SH-SY5Y (cell line): Measurements from ENCODE around the gene DPYSL4.

ENCODE experiments used
- GATA2 ChIP-seq: IDR thresholded peaks from 2 replicates; pipeline ENCODE4 v1.6.1; 2011; ENCODE audit warnings: mild to moderate bottlenecking, low read depth, low read length
- GATA3 ChIP-seq: IDR thresholded peaks from 2 replicates; pipeline ENCODE4 v1.6.1; 2011; ENCODE audit warnings: low read depth, mild to moderate bottlenecking, low read length, moderate library complexity

DNA sequence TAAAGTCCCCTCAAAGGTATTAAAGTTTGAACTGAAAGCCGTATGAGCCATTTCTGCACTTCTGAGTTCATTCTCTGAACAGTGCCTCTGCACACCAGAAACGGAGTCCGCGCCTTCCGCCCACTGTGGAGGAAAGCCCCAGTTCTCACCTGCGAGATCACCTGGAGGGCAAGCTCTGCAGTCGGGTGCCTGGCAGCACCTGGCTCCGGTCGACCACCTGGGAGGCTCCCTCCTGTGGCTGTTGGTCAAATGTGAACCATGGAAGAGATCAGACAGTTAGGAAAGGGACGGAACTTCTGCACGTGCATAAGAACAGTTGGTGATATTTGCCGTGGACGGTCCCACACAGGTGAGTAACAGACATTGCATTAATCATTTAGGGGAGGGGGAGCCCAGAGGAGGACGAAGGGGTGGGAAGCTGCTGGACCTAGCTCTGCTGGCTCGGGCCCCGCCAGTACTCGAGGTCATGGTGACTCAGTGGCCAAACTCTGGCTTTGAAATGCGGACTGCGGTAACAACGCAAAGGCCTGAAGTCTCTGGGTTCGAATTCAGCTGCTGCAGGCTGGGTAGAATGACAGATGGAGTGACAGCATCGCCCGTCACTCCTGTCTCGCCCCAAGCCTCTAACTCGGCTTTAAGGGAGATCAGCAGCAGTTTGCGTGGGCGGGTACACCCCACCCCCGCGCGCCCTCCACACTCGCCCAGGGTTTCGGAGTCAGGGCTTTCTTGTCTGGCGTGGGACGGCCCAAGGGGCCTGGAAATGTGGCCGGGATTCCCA is 1.7 kb upstream of the DPYSL4 start:
- TF ChIP-seq GATA2 (no peak), GATA3 (no peak)
